Right ventricle myocardium inferior (tissue), 1 donor: ENCODE results near the gene AGO3. TPM values are rescaled to one million over a fixed set of nuclear protein-coding genes. Genes with fewer than 3 reads are reported as not detected.

Experiments used
- ATAC-seq: fragments of 200-7000 bp; cut with Tn5 transposase; one replicate; pipeline ENCODE4 v1.9.1; 2020; ENCODE audit warnings: mild to moderate bottlenecking, moderate library complexity
- DNase-seq: peaks from one replicate; pipeline ENCODE4 v3.0.0; 2021; ENCODE audit errors: missing footprints
- intact Hi-C: fragments of 100-400 bp; cut with DNase I; formaldehyde crosslinking; loops from one replicate; pipeline ENCODE4 v1.11.0; 2022
- total RNA-seq: library from RNA; stranded (reverse); fragmentation: NEBNext Ultra II Directional; extraction: Animal tissue kit (Norgen Biotek cat#: 25700); gene quantifications from one replicate; pipeline ENCODE4 v1.2.1, GENCODE V29; 2021
- donor health status: DM: no; HTN: yes; CAD: no; lungs with severe emphysema.

Gene AGO3
- total RNA-seq, 1 donor from 2014 or later = 12.0 TPM

DNA sequence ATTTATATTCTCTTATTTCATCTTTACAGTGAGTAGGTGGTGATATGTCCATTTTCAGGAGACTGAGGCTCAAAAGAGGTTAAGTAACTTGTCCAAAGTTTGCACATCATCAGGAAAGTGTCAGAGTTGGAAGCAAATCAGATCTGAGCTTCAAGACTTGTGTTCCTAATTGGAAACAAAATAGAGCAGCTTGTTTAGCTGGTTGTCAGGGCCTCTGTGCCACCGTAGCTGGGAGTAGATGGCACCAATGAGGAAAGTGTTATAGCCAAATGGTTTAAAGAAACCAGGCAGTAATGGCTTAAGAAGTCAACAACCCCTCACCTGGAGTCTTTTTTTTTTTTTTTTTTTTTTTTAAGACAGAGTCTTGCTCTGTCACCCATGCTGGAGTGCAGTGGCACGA is 28.2 kb upstream of the AGO3 start:
- intact Hi-C loops = no loop called here
- peak; percentile 39 for ATAC-seq
- no peak for DNase-seq

GRCh38 chr1:35914717-35915116 is 16.2 kb upstream of the AGO3 start:
- ATAC-seq (no peak), DNase-seq (no peak)
- intact Hi-C loops = no loop called here

DNA sequence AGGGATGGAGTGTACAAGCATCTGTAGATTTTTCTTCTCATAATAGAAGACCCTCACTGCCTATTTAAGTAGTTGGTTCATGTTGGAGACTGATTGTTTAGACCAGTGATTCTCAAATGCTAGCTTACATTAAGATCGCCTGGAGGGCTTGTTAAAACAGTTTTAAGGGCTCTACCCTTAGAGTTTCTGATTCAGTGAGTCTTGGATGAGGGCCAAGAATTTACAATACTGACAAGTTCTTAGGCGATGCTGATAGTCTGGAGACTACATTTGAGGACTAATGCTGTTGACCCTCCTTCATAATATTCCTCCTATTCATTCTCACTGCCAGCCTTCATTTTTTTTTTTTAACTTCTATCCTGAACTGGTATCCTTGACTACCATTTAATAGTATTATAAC is 15.2 kb upstream of the AGO3 start:
- DNase-seq (no peak), ATAC-seq (no peak)
- intact Hi-C loops = no loop called here

DNA sequence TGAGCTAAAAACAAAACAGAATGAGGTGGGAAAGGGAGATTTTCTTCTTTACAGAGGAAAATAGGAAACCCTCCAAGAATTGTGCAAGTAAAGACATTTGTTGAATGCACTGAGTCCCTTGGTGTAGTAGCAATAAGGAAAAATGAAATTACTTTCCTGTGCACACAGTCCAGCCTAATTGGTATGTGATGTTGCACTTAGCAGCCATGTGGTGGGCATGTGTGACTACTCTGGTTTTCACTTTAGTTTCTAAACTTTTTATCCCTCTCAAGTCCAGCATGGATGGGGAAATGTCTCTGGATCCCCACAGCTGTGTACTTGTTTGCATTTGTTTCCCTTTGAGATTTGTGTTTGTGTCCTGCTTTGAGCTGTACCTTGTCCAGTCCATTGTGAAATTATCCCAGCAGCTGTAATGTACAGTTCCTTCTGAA is 7.1 kb upstream of the AGO3 start:
- ATAC-seq = no peak
- no peak for DNase-seq
- intact Hi-C loops = no loop called here

DNA sequence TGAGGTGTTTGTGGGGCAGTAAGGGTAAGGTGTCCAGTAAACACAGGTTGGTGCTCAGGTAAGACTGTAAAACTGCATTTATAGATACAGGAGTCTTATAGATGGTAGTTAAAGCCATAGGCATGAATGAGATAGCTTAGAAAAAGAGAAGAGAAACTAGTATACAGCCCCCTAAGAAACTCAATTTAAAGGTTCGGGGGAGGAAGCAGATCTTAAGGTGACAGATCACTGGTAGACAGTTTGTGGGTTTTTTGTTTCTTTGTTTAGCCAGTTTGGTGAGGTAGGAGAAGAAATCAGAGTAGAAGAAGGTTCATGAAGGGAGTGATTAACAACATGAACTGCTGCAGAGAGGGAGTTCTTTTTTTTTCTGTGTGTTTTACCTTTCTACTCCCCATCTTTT is 6.1 kb upstream of the AGO3 start:
- DNase-seq = no peak
- intact Hi-C loops = no loop called here
- ATAC-seq = no peak

GRCh38 chr1:35925741-35926140 is 5.2 kb upstream of the AGO3 start:
- intact Hi-C loops = no loop called here
- no peak for DNase-seq
- ATAC-seq = peak; percentile 55

- ATAC-seq (no peak), DNase-seq (no peak)
- intact Hi-C loops = no loop called here
Observed at GRCh38 chr1:35927472-35927871, 3.4 kb upstream of the AGO3 start.

- DNase-seq (peak; percentile 78), ATAC-seq (peak; percentile 61)
- intact Hi-C loops = loop anchor here (5.0 kb wide), 1 partner anchor 48 kb away; the partner anchor contains the start of gene AGO1
Observed at GRCh38 chr1:35929730-35930592, 944 bp upstream of the AGO3 start.

GRCh38 chr1:35931446-35932157 is 697 bp downstream of the AGO3 start:
- intact Hi-C loops = loop anchor here (5.0 kb wide), 1 partner anchor 49 kb away; the partner anchor contains the start of gene AGO1
- peak; percentile 26 for ATAC-seq
- no peak for DNase-seq

- no peak for ATAC-seq
- intact Hi-C loops = loop anchor here (5.0 kb wide), 1 partner anchor 50 kb away; the partner anchor contains the start of gene AGO1
- no peak for DNase-seq
Observed at GRCh38 chr1:35932158-35932636, 1.3 kb downstream of the AGO3 start.

DNA sequence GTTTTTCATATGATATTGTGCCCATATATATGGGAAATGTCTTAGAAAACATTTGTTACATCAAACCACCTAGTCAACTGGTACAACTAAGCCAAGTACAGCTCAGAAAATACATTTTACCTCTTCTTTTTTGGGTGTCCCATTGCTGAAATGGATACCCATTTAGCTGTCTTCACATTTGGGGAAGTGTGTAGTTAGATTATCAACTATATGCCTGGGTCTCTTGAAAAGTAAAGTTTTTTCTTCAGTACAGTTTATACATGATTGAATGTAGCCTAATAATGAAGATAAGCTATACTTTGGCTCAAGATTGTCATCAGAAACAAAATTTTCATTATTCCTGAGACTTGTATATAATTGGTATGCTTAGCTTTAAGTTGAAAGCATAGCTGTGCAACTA is 2.0 kb downstream of the AGO3 start:
- no peak for ATAC-seq
- no peak for DNase-seq
- intact Hi-C loops = loop anchor here (5.0 kb wide), 1 partner anchor 51 kb away; the partner anchor contains the start of gene AGO1

- DNase-seq (no peak), ATAC-seq (no peak)
- intact Hi-C loops = no loop called here
Observed at GRCh38 chr1:35935442-35936388, 4.8 kb downstream of the AGO3 start.

- ATAC-seq (no peak), DNase-seq (no peak)
- intact Hi-C loops = no loop called here
Observed at GRCh38 chr1:35936838-35937237, 5.9 kb downstream of the AGO3 start.

GRCh38 chr1:35939484-35939883 is 8.6 kb downstream of the AGO3 start:
- ATAC-seq = no peak
- DNase-seq = no peak
- intact Hi-C loops = no loop called here

DNA sequence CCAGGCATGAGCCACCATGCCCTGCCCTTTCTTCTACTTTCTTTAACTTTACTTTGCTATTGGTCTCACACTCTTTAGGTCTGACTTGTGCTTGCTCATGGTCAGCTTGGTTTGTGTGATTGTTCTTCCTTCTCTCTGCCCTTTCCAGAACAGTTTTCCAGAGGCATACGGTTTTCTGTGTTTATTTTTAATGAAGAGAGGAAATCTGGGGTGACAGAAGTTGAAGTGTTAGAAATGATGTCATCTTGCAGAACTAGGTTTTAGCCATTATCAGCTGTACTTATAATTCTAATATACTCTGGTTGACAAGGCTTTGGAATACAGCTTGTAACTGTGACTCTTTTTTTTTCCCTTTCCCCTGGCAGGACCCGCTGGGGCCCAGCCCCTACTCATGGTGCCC is 14.4 kb downstream of the AGO3 start:
- ATAC-seq = no peak
- no peak for DNase-seq
- intact Hi-C loops = no loop called here

DNA sequence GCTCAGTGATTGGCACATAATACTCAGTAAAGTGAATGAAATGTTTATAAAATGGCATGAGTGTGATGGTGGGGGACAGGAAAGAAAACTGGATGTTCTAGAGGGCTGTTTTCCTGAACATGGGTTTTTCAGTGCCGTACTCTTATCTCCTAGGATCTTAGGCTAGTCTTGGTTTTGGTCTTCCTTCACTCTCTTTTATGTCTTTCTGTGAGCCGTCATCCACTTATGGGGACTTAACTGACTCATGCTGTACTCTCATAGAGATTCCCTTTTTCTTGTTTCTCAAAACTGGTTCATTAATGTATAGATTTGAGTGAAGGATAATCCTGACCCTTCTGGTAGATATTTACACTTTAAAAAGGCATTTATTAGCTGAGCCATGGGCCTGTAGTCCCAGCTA is 16.6 kb downstream of the AGO3 start:
- DNase-seq = no peak
- intact Hi-C loops = no loop called here
- no peak for ATAC-seq

DNA sequence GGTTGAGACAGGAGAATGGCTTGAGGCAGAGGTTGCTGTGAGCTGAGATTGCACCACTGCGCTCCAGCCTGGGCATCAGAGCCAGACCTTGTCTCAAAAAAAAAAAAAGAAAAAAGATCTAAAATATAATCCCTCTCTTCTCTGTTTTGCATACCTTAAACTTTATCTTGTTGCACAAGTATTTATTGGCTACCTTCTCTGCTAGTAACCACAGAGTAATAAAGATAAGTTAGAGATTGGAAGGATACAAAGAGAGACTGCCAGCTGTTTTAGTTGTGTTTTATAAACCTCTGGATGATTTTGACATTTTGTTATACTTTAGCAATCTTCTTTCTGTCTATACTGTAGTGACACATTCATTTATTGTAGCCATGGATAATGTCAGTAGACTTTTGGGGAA is 27.7 kb downstream of the AGO3 start:
- intact Hi-C loops = no loop called here

DNA sequence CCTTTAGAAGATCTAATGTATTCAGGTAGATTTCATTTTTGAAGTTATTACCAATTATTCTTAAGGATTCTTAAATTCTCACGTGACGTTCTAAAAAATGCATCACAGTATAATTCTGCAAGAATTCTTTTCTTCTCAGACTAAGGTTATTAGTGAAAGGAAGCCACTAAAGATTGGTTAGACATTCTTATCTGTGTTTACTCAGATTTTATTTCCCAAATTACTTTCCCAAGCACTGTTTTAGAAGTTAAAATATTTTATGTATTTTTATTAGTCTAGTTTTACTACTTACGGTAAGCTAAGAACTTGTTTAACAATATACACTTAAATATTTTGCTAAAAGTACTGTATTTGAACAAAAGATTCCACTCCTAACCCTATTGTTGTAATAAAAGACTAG is 28.4 kb downstream of the AGO3 start:
- ATAC-seq (no peak), DNase-seq (no peak)
- intact Hi-C loops = no loop called here

More for the DNA sequence above, 27.7 kb downstream of the AGO3 start:
- no peak for ATAC-seq
- DNase-seq = no peak

DNA sequence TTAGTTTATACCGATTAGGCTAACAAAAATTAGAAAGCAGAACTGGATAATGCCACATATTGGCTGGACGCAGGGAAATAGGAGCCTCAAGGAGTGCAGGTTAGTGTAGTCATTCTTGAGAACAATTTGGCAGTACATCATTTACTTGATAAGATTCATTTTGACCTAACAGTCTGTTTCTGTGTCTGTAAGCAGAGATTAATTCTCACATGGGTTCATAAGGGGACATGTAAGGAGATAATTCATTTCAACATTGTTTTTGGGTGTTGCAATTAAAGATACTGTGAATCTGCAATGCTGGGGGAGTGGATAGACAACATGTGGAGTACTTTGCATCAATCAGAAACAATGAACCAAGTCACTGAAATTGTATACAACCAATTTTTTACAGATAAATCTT is 32.0 kb downstream of the AGO3 start:
- DNase-seq = no peak
- ATAC-seq = no peak
- intact Hi-C loops = no loop called here
